GM21367 (cell line): Measurements from ENCODE around the gene MON1A.
"Not testable (repeated sequence)": the region's sequence is repeated elsewhere in the genome, so short reads cannot be mapped to it uniquely, and the experiment has no call there.

Source experiments
- ATAC-seq: cut with Tn5 transposase; IDR thresholded peaks from one replicate; pipeline ENCODE4 v1.9.1; 2021; ENCODE audit not compliant: unreplicated experiment

Gene MON1A

DNA sequence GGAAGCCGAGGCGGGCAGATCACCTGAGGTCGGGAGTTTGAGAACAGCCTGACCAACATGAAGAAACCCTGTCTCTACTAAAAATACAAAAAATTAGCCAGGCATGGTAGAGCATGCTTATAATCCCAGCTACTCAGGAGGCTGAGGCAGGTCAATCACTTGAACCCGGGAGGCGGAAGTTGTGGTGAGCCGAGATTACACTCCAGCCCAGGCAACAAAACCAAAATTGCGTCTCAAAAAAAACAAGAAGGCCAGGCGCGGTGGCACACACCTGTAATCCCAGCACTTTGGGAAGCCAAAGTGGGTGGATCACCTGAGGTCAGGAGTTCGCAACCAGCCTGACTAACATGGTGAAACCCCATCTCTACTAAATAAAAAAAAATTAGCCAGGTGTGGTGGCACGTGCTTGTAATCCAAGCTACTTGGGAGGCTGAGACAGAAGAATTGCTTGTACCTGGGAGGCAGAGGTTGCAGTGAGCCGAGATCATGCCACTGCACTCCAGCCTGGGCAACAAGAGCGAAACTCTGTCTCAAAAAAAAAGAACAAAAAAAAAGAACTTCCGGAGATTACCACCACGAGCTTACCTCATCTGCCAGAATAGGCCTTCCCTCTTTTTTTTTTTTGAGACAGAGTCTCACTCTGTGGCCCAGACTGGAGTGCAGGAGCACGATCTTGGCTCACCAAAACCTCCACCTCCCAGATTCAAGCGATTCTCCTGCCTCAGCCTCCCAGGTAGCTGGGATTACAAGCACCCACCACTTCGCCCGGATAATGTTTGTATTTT lies 11.6 kb downstream of the MON1A start:
- not testable (repeated sequence) for ATAC-seq

DNA sequence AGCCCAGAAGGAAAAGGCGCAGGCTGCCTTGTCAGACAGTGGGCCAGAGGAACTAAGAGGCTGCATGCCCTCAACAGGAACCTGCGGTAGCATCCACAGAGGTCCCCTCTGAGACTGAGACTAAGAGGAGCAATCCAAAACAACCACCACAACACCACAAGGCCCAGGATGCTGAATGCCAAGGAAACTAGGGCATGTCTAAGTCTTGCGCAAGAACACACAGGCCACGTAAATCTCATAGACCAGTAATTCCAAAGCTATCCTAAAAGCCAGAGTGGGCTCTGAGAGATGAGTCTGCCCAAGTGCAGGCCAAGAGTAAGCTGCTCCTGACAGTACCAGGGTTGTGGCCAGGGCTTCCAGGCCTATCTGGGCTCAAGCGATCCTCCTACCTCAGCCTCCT lies 12.9 kb downstream of the MON1A start:
- ATAC-seq: no peak

DNA sequence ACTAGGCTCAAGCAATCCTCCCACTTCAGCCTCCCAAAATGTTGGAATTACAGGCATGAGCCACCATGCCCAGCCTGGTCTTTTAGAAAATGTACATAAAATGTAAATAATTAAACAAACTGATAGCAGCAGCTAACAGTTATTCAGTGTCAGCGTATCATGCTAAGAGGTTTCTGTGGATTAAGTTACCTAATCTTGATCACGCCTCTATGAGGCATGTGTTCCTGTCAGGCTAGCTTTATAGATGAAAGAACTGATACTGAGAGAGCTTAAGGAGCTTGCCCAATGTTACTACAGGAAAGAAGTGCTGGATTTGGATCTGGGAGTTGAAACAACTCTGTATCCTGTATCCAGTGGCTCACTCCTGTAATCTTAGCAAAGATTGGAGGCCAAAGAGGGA lies 14.7 kb downstream of the MON1A start:
- no peak for ATAC-seq

DNA sequence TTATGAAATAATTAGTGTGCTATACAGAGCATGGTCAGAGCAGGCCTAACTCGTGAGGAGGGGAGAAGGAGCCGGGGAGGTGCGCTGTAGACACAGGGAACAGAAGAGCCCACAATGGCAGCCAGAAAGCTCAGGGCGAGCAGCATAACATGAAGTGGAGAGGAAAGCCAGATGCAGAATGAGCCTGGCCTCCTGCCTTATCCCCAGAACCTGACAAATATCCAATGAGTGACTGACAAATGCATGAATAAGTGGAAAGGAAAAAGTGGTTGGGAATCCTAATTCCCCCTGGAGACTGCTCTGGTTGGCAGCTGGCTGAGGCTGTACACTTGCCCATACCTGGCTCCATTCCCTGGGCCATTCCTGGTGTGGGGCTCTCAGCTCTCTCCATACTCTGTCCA lies 16.7 kb downstream of the MON1A start:
- ATAC-seq: no peak

DNA sequence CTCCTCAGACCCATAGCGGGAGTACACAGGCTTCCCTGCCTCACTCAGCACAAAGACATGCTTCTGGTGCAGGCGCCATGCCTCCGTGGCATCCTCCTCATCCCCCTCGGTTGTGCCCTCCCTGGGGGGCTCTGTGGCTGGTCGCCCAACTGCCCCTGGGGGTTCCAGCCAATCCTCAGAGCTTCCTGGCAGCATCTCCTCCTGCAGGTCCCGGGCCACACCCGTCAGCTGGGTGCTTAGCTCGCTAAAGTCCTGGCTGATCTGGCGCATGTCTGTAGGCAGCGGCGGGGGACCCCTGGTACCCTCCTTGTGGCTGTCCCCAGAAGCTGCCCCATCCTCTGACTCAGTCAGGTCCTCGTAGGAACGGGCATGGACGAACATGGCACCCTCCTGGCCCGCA lies 18.0 kb downstream of the MON1A start:
- no peak for ATAC-seq

DNA sequence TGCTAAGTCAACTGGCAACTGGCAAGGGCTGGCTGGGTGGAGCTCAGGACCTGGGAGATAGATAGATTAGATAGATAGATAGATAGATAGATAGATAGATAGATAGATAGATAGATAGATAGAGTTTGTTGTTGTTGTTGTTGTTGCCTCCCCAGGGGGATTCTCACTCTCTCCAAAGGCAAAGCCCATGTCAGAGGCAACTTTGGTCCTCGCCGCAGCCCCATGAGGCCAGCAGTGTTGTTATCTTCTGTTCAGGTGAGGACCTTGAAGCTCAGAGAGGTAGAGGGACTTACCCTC lies 18.5 kb downstream of the MON1A start:
- ATAC-seq: no peak

DNA sequence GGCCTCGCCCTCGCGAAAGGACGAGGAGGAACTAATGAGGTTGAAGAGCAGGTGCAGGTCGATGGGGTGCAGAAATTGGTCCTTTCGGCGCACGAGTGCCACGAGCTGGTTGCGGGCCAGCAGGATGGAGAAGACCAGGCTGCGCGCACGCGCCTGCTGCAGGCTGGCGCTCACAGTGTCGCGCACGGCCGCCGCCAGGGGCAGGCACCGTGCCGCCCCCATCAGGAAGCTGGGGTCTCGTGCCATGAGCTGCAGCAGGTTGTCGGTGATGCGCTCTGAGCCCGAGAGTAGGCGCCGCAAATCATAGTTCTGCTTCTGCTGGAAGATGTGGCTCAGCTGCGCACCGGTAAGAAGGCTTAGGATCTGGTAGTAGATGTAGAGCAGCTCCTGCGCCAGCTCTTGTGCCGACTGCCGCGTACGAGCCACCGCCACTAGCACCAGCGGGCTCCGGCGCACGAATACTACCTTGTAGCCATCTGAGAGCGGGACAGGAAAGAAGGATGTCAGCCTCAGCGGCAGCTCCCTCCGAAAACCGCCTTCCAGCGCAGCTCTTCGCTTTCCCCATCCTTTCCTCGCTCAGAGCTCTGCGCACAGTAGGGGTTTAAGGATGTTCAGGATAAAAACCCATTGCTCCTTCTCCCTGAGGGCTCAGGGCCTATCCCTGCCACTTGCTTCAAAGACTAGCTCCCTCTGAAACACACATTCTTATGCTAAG lies 19.0 kb downstream of the MON1A start:
- no peak for ATAC-seq

DNA sequence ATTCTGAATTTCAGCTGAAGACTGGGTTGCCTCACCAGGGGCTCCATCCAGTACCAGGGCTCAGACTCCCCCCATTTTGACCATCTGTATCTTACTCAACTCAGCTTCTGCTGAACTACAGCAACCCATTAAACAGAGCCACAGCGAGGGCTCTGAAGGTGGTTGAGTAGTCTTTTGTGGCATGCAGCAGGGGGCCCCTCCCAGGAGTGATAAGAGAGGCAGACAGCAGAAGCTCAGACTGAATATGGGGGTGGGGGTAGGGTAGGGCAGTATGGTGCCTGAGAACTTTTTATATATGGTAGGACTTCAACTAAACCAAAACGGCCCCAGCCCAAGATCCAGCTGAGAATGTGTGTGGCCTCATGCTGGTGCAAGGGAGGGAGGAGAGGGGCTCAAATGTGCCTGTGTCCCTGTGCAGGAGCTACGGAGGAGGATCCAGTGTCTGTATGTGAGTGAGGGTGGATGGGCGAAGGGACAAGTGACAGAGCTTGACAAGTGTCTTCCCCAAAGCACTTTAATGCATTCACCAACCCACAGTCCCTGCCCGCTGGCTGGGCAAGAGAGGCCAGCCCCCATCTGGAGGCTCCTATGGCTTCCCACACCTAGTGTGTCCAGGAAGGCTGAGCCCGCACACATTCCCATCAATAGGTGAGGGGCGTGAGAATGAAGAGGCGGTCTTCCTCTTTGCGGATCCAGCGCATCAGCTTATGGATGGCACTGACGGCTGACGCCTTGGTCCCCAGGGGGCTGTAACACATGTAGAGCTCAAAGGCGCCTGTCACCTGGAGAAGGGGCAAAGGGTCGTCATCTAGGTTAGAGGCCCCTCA lies 21.0 kb downstream of the MON1A start:
- no peak for ATAC-seq

DNA sequence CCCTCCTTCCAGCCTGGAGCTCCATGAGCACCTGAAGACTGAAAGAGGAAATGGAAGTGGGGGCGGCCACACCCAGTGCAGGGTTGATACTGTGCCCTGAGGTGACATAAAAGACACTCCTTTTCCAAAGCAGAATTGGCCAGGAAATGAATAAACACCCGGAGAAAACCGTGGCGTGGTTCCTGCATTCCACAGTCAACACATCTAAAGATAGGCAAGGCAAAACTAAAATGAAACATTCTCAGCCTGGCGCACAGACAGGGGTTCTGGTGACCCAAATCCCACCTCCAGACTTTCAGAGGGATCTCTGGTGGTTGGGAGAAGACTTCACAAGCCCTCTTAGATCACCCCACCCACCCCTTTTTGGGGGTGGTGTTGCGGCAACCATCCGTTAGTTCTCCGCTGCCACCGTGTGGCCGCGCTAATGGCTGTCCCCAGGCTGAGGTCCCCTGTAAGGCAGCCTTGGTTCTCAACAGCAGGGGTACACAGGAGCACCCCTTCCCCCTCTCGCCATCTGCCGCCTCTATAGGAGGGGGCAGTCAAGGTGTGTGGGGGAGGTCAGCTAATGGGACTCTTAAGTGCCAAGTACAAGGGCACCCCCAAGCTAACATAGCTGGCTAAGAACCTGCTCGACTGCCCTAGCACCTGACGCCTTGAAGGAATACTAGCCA lies 23.4 kb downstream of the MON1A start:
- no peak for ATAC-seq

DNA sequence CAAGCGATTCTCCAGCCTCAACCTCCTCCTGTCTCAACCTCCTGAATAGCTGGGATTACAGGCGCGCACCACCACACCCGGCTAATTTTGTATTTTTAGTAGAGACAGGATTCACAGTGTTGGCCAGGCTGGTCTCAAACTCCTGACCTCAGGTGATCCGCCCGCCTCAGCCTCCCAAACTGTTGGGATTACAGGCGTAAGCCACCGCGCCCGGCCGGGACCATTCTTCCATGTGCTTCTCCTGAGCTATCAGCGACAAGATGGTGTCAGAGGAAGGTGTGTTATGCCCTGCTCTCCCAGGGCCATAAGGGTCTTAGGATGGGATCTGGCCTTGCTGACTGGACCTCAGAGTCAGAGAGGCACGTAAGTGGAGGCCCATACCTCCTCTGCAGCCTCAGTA lies 25.2 kb downstream of the MON1A start:
- not testable (repeated sequence) for ATAC-seq

DNA sequence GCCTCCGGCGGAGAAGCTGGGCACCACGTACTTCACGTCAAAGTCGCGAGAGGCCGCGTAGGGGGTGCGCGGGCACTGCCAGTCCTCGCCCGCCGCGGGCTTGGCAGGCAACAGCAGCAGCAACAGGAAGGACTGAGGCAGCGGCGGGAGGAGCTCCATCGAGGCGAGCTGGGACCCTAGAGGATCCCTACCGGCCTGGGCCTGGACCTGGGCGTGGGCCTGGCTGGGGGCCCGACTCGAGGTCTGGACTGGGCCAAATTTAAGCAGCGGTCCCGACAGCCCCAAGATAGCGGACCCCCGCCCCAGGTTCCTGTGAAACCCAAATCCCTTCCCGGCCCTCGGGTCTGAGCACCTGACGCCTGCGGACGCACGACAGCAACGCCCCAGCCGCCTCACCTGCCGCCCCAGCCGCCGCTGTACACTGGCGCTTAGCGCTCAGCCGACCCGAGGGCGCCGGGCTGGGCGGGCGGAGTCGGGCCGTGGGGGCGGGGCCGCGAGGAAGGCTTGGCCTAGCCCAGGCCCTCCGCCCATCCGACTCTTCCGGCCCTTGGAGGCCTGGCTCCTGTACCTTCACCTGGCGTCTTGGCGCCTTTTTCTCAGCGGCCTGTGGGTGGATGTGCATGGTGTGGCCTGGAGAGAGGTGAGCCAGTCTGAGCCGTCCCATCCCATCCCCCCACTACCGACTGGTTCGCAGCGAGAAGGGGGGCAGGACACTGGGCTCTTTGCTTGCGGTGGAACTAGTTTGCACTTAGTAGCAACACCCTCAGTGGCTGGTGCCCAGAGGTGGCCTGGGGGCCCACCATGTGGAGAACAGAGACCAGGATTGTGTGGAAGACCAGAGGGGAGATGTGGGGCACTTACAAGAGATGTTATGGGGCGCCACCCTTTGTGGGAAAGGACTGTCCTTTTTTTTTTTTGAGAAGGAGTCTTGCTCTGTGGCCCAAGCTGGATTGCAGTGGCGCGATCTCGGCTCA lies 25.9 kb downstream of the MON1A start, which contains the start of gene MST1R:
TSS of gene MST1R (minus strand) at position 423 of the 974 bp plus-strand sequence. CDS start at position 159, 264 bp downstream.
- no peak for ATAC-seq

DNA sequence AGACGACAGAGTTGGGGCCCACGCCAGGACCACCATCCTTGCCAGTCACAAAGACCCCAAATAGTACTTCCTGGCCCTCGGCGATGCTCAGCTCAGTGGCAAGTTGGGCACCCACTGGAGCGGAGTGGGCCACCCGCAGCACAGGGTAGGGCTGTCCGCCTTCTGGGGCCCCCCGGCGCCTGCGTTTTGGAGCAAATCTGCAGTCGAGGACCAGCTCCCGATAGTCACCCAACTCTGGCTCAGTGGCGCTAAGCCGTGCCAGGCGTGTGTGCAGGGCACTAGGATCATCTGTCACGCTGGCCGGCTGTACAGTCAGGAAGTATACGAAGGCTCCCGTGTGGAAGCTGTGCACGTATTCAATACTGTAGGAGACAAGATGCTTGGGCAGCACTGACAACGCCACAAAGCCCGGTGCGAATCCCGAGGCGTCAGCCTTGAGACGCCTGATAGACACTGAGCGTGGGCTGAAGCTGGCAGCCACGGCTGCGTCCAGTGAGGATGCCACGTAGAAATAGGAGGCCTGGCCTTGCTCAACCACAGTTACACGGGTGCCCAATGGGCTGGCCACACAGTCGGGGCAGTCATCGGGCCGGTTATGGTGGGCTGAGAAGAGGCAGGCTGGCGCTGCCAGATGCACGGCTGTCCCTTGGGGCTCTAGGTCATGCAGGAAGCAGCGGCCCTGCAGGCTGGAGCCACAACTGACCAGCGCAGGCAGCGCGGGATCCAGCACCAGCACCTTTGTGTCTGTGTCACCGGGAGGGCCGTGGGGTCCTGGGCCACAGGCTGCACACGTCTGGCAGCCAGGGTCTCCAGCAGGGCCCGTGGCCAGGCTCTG lies 26.9 kb downstream of the MON1A start:
- no peak for ATAC-seq

DNA sequence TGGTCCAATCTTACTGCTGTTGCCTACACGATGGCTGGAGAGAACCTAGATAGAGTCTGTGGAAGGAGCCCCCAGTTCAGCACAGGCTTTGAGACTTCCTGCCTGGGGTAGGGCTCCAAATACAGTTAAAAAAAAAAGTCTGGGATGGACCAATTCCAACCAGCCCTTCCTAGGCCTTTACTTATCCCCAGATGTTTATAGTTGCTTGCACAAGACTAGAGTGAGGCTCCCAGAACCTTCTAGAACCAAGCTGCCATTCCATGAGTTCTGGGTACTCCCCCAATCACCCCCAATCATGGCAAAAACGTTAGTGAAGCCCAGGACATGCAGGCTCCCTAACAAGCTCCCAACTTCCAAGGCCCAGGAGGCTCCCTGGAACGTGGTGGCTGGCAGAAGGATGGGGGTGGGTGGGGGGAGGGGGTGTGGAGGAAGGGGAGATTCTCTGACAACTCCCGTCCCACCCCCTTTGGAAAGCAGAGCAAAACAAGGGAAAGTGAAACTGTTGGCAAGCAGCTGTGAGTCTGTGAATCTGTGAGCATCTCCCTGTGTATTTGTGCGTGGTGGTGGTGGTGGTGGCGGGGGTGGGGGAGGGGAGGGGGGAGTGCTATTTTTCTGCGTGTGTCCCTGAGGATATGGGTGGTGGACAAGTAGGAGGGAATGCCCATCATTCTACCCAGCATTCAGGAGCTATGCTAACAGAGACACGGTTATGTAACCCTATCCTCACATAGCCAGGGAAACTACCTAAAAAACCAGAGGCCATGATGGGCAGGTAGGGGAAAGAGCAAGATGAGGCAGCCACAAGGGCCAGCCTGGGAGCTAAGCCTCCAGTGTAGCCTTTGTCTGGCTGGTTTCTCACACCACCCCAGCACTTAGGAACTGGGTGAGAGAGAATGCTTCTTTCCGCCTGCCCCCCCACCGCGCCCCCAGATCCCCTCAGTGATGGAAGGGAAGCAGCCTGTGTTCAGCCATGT lies 28.0 kb downstream of the MON1A start:
- no peak for ATAC-seq

DNA sequence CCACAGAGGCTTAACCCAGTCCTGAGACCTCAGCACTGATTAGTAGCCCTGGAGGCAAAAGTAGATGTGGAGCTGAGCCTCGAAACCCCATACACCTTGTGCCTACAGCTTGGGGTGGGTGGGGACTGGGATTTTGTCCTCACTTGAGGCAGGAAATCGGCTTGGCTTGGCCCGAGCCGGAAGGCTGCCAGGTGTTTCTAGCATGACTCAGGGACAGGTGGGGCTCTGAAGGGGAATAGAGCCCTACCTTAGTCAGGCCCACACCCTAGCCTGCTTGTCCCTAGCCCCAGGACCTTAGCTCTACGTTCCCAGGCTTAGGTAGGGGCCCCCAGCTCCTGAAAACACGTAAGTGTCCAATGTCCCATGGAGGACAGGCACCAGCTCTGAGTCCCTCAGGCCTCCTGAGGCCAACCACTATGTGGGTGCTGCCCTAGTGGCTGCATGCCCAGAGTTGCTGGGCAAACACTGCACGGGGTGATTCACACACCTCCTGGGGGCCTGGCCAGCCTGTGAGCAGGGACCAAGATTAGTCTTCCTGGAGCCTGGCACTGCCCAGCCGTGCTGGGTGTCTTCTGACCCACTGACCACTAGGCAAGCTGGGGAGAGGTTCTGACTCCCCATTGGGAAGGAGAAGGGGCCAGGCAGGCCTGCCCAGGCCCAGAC lies 29.0 kb downstream of the MON1A start:
- no peak for ATAC-seq

DNA sequence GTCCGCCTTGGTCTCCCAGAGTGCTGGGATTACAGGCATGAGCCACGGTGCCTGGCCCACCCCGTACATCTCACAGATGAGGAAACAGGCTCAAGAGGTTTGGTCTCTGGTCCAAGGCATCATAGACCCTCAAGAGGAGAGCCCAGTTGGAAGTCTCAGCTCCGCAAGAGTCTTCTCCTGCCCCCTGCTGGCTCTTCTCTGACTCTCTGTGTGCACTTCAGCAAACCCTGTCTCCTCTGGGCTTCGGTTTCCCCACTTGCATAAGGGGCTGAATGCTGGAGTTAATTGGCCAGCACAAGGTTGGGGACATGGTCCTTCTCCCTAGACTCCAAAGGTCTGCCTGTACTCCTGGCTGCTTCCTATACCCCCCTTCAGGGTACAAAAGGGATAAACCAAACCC lies 29.8 kb downstream of the MON1A start:
- no peak for ATAC-seq

DNA sequence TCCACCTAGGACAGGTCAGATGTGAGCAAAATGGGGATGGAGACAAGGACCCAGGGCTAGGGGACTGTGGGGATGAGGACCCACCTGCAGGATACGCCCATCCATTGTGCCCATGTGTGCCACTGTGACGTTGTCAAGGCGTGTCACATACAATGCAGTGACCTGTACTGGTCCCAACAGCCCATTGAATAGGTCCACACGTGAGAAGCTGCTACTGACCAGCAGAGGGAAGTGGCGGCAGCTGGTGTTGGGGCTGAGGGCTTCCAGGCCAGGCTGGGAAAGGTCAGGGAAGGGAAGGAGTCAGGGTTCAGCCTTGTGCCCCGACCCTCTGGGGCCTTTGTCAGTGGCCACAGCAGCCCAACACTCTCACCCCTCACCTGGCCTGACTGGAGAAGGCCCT lies 30.6 kb downstream of the MON1A start:
- no peak for ATAC-seq

DNA sequence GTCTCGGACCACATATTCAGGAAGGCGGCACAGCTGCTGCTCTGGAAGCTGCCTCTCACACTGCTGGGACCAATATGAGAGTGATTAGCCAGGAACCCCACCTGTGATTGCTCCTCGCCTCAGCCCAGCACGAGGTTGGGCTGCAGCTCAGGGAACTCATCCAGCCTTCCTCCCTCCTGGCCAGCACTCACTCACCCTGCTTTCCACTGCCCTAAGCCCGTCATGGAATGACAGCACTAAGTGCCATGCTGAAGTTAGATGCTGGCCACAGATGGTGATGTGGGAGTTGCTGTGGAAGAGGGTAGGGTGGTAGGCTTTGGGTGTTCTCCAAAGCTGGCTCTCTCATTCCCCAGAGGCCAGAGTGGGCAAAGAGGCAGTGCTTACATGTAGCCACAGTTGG lies 33.3 kb downstream of the MON1A start:
- no peak for ATAC-seq

DNA sequence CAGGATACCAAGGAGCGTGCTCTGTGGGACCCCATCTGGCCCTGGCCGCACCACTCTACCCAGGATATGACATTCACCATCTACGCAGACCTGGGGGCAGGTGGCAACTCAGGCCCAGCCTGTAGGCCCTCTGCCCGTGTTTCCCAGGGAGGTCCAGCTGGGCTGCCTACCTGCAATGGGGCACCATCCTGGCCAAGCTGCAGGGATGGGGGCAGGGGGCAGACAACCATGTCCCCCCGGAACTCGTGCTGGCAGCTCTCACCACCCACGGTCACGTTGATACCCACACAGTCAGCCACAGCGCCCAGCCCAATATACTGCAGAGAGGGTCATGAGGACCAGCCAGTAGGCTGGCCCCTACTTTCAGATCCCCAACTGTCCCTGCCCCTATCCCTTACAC lies 33.8 kb downstream of the MON1A start:
- ATAC-seq: no peak
